ENCODE results near the gene NUP93. TPM values are rescaled to one million over a fixed set of nuclear protein-coding genes. Genes with fewer than 3 reads are reported as not detected.
"Not testable (repeated sequence)": the region's sequence is repeated elsewhere in the genome, so short reads cannot be mapped to it uniquely, and the experiment has no call there.

Gene NUP93
- total RNA-seq, 1 experiment from 2014 or later = 165 TPM

GRCh38 chr16:56738221-56738620 lies 8.3 kb downstream of the NUP93 start:
- Histone ChIP-seq H3K14ac (ENCODE audit: insufficient read depth, low read length) (no peak overlapping the region), H4K91ac (ENCODE audit: insufficient read length, low read depth, low read length) (no peak overlapping the region), H2BK12ac (ENCODE audit: insufficient read length, low read depth, low read length) (no peak overlapping the region), H3K27me3 (ENCODE audit: insufficient read depth, low read length) (no peaks in the 10 kb centered on the region), H4K8ac (replicated peaks; ENCODE audit: insufficient read length, low read depth, low read length) (no peak overlapping the region), H3K4me1 (ENCODE audit: insufficient read depth, low read length) (no peaks in the 10 kb centered on the region), H2BK120ac (ENCODE audit: low read depth, low read length, poor library complexity, severe bottlenecking) (no peak overlapping the region), H4K20me1 (ENCODE audit: control insufficient read depth, insufficient read depth, insufficient read length) (no peaks in the 10 kb centered on the region), H2BK15ac (ENCODE audit: low read depth, low read length) (no peak overlapping the region), H2BK5ac (ENCODE audit: insufficient read length, low read length) (no peak overlapping the region), H3K18ac (ENCODE audit: insufficient read length, low read depth, low read length) (no peak overlapping the region), H3T11ph (ENCODE audit: low read length) (no peak overlapping the region), H3K79me1 (ENCODE audit: insufficient read depth, low read depth, low read length, poor library complexity, severe bottlenecking) (peaks cover 12% of the 10 kb centered on the region), H3K23ac (ENCODE audit: insufficient read length, low read depth, low read length) (no peak overlapping the region), H2BK20ac (ENCODE audit: low read depth, low read length, poor library complexity, severe bottlenecking) (no peak overlapping the region), H3K27ac (ENCODE audit: insufficient read length, low read depth, low read length) (no peak overlapping the region), H3K56ac (ENCODE audit: insufficient read length, low read depth, low read length) (no peak overlapping the region), H3K4me2 (ENCODE audit: insufficient read depth, insufficient read length, low read length) (no peak overlapping the region), H3K4ac (ENCODE audit: low read depth, low read length) (no peak overlapping the region), H3K23me2 (ENCODE audit: insufficient read length, low read depth, low read length, poor library complexity, severe bottlenecking) (no peaks in the 10 kb centered on the region), H4K5ac (ENCODE audit: insufficient read length, low read depth, low read length) (no peak overlapping the region), H2AFZ (ENCODE audit: low read length) (no peak overlapping the region), H3K9ac (ENCODE audit: extremely low read depth, insufficient read length, low read length) (no peak overlapping the region), H3K79me2 (ENCODE audit: insufficient read depth, low read length) (peaks cover 18% of the 10 kb centered on the region; the same call in 1 of the 2 replicates), H3K9me3 (ENCODE audit: control insufficient read depth, low read depth, low read length) (no peaks in the 10 kb centered on the region), H2AK5ac (ENCODE audit: insufficient read length, low read length) (no peak overlapping the region)
- DNase-seq = no peak
- WGBS (ENCODE audit: extremely low coverage, insufficient read length, low lambda C conversion rate) = no CpG with 5 or more reads among the region's 1 CpG
- peaks cover 3 to 4% of the 10 kb centered on the region in 2 experiments for H3K4me1 Mint-ChIP-seq
- peaks cover 23 to 25% (median 24%) of the 10 kb centered on the region in 3 experiments for H3K36me3 Mint-ChIP-seq (ENCODE audit: insufficient read depth in 1 of 3, low read depth in 3 of 3)
- no peak overlapping the region for H3K27ac Mint-ChIP-seq
- peaks cover 12 to 16% of the 10 kb centered on the region in 2 experiments for H3K9me3 Mint-ChIP-seq
- no peak for TF ChIP-seq CTCF (conservative IDR thresholded peaks at IDR 0.05)
- no peaks in the 10 kb centered on the region for H3K27me3 Mint-ChIP-seq (ENCODE audit: low read depth)
- no peak overlapping the region for H3K4me3 Mint-ChIP-seq

- not testable (repeated sequence) for DNase-seq; H3K4me3 Mint-ChIP-seq; H2BK5ac ChIP-seq (ENCODE audit: insufficient read length, low read length); H3K9ac ChIP-seq (ENCODE audit: extremely low read depth, insufficient read length, low read length); H2BK120ac ChIP-seq (ENCODE audit: low read depth, low read length, poor library complexity, severe bottlenecking); H3K23ac ChIP-seq (ENCODE audit: insufficient read length, low read depth, low read length); H4K20me1 ChIP-seq (ENCODE audit: control insufficient read depth, insufficient read depth, insufficient read length); H2AFZ ChIP-seq (ENCODE audit: low read length); H2BK20ac ChIP-seq (ENCODE audit: low read depth, low read length, poor library complexity, severe bottlenecking); H3K27me3 ChIP-seq (ENCODE audit: insufficient read depth, low read length); H2AK5ac ChIP-seq (ENCODE audit: insufficient read length, low read length); H3K14ac ChIP-seq (ENCODE audit: insufficient read depth, low read length); H4K8ac ChIP-seq (replicated peaks; ENCODE audit: insufficient read length, low read depth, low read length); H3T11ph ChIP-seq (ENCODE audit: low read length); H2BK12ac ChIP-seq (ENCODE audit: insufficient read length, low read depth, low read length); H3K23me2 ChIP-seq (ENCODE audit: insufficient read length, low read depth, low read length, poor library complexity, severe bottlenecking); H3K4ac ChIP-seq (ENCODE audit: low read depth, low read length); H3K18ac ChIP-seq (ENCODE audit: insufficient read length, low read depth, low read length); H3K9me3 ChIP-seq (ENCODE audit: control insufficient read depth, low read depth, low read length); H2BK15ac ChIP-seq (ENCODE audit: low read depth, low read length); H4K91ac ChIP-seq (ENCODE audit: insufficient read length, low read depth, low read length); H3K4me1 ChIP-seq (ENCODE audit: insufficient read depth, low read length); H4K5ac ChIP-seq (ENCODE audit: insufficient read length, low read depth, low read length); H3K56ac ChIP-seq (ENCODE audit: insufficient read length, low read depth, low read length); H3K4me2 ChIP-seq (ENCODE audit: insufficient read depth, insufficient read length, low read length); H3K27ac Mint-ChIP-seq; H3K27ac ChIP-seq (ENCODE audit: insufficient read length, low read depth, low read length); H3K27me3 Mint-ChIP-seq (ENCODE audit: low read depth)
- Histone ChIP-seq H3K79me1 (ENCODE audit: insufficient read depth, low read depth, low read length, poor library complexity, severe bottlenecking) (peaks cover 11% of the 10 kb centered on the region), H3K79me2 (ENCODE audit: insufficient read depth, low read length) (peaks cover 15% of the 10 kb centered on the region; the same call in 1 of the 2 replicates)
- Mint-ChIP-seq H3K4me1 (peaks cover 13% of the 10 kb centered on the region in 2 experiments), H3K36me3 (ENCODE audit: insufficient read depth in 1 of 3, low read depth in 3 of 3) (peaks cover 23 to 25% (median 24%) of the 10 kb centered on the region in 3 experiments), H3K9me3 (peaks cover 12 to 16% of the 10 kb centered on the region in 2 experiments)
- no CpG with 5 or more reads among the region's 38 CpGs for WGBS (ENCODE audit: extremely low coverage, insufficient read length, low lambda C conversion rate)
These were observed 9.4 kb downstream of the NUP93 start for GRCh38 chr16:56739378-56739777.

Measured in H9 (cell line).